Colonic mucosa (tissue), 4 donors: ENCODE measurements around the gene ARSI. TPM values are rescaled to one million over a fixed set of nuclear protein-coding genes. Genes with fewer than 3 reads are reported as not detected.

ENCODE experiments used
- DNase-seq: peaks from one replicate; pipeline ENCODE4 v3.0.0-alpha.2; 2020
- H3K27ac ChIP-seq: fragments of 200-600 bp; one replicate; pipeline ENCODE4 v1.8.0; 2021
- H3K27me3 ChIP-seq: fragments of 200-600 bp; one replicate; pipeline ENCODE4 v1.8.0; 2021
- H3K36me3 ChIP-seq: fragments of 200-600 bp; one replicate; pipeline ENCODE4 v1.8.0; 2021
- H3K4me1 ChIP-seq: fragments of 200-600 bp; one replicate; pipeline ENCODE4 v1.8.0; 2021; ENCODE audit warnings: mild to moderate bottlenecking
- H3K4me3 ChIP-seq: fragments of 200-600 bp; one replicate; pipeline ENCODE4 v1.8.0; 2021
- H3K9ac ChIP-seq, 2 donors: one replicate each; pipeline ENCODE4 v1.7.0; 2013; ENCODE audit warnings: control low read depth in 2 of 2, low read depth in 2 of 2, low read length in 2 of 2
- H3K9me3 ChIP-seq: fragments of 200-600 bp; one replicate; pipeline ENCODE4 v1.8.0; 2021
- CTCF ChIP-seq: fragments of 200-600 bp; IDR thresholded peaks from one replicate; pipeline ENCODE4 v1.8.0; 2022; ENCODE audit warnings: antibody characterized with exemption, mild to moderate bottlenecking
- intact Hi-C: fragments of 100-400 bp; cut with DNase I; formaldehyde crosslinking; loops from one replicate; pipeline ENCODE4 v1.14.1; 2022
- total RNA-seq, 2 donors: library from RNA; stranded (reverse); fragmentation: NEBNext Ultra II Directional in 1 of 2; extraction: Animal tissue kit (Norgen Biotek cat#: 25700) in 1 of 2; gene quantifications; one replicate each; pipeline ENCODE4 v1.2.1, GENCODE V29; 2021
- donor health status: healthy.
- donor health status: DM: no; HTN: no; CAD: no.
- donor health status: DM: no; HTN: no; CAD: no.

Gene ARSI
- total RNA-seq, 2 donors from 2014 or later, result 0.17 to 0.69 TPM

- TF ChIP-seq CTCF, result no peak
- Histone ChIP-seq H3K4me1 (no peaks in the 10 kb centered on the region), H3K9me3 (no peaks in the 10 kb centered on the region), H3K4me3 (no peak overlapping the region), H3K9ac (no peak overlapping the region), H3K27ac (no peak overlapping the region), H3K36me3 (no peaks in the 10 kb centered on the region), H3K27me3 (peaks cover 16% of the 10 kb centered on the region)
- no peak for DNase-seq
- intact Hi-C loops, result no loop called here
Observed at GRCh38 chr5:150303660-150304386, 1.1 kb upstream of the ARSI start.

GRCh38 chr5:150303070-150303615 lies 438 bp upstream of the ARSI start:
- no peaks in the 10 kb centered on the region for H3K9me3 ChIP-seq
- H3K9ac ChIP-seq, result no peak overlapping the region
- DNase-seq, result no peak
- H3K4me1 ChIP-seq, result no peaks in the 10 kb centered on the region
- H3K27me3 ChIP-seq, result peaks cover 16% of the 10 kb centered on the region
- H3K27ac ChIP-seq, result no peak overlapping the region
- no peaks in the 10 kb centered on the region for H3K36me3 ChIP-seq
- no peak for TF ChIP-seq CTCF
- intact Hi-C loops, result no loop called here
- H3K4me3 ChIP-seq, result no peak overlapping the region

GRCh38 chr5:150301901-150302300 lies 804 bp downstream of the ARSI start:
- H3K4me1 ChIP-seq, result no peaks in the 10 kb centered on the region

GRCh38 chr5:150301170-150301505 lies 1.6 kb downstream of the ARSI start:
- intact Hi-C loops, result no loop called here
- Histone ChIP-seq H3K4me3 (no peak overlapping the region), H3K9ac (no peak overlapping the region), H3K27ac (no peak overlapping the region), H3K27me3 (peaks cover 16% of the 10 kb centered on the region), H3K9me3 (no peaks in the 10 kb centered on the region), H3K36me3 (no peaks in the 10 kb centered on the region), H3K4me1 (no peaks in the 10 kb centered on the region)
- no peak for TF ChIP-seq CTCF
- DNase-seq, result no peak

More at GRCh38 chr5:150301901-150302300, 804 bp downstream of the ARSI start:
- TF ChIP-seq CTCF, result no peak
- intact Hi-C loops, result no loop called here
- peaks cover 16% of the 10 kb centered on the region for H3K27me3 ChIP-seq
- H3K9ac ChIP-seq, result no peak overlapping the region
- H3K9me3 ChIP-seq, result no peaks in the 10 kb centered on the region
- no peak for DNase-seq
- no peak overlapping the region for H3K27ac ChIP-seq
- no peaks in the 10 kb centered on the region for H3K36me3 ChIP-seq
- no peak overlapping the region for H3K4me3 ChIP-seq

- H3K4me3 ChIP-seq, result no peak overlapping the region
- no peaks in the 10 kb centered on the region for H3K4me1 ChIP-seq
- H3K9me3 ChIP-seq, result no peaks in the 10 kb centered on the region
- intact Hi-C loops, result no loop called here
- peaks cover 16% of the 10 kb centered on the region for H3K27me3 ChIP-seq
- H3K36me3 ChIP-seq, result no peaks in the 10 kb centered on the region
- TF ChIP-seq CTCF, result no peak
- no peak overlapping the region for H3K27ac ChIP-seq
- no peak for DNase-seq
- no peak overlapping the region for H3K9ac ChIP-seq
Observed at GRCh38 chr5:150300496-150301169, 2.1 kb downstream of the ARSI start.
